ENCODE measurements around the gene MACROD1.

DNA sequence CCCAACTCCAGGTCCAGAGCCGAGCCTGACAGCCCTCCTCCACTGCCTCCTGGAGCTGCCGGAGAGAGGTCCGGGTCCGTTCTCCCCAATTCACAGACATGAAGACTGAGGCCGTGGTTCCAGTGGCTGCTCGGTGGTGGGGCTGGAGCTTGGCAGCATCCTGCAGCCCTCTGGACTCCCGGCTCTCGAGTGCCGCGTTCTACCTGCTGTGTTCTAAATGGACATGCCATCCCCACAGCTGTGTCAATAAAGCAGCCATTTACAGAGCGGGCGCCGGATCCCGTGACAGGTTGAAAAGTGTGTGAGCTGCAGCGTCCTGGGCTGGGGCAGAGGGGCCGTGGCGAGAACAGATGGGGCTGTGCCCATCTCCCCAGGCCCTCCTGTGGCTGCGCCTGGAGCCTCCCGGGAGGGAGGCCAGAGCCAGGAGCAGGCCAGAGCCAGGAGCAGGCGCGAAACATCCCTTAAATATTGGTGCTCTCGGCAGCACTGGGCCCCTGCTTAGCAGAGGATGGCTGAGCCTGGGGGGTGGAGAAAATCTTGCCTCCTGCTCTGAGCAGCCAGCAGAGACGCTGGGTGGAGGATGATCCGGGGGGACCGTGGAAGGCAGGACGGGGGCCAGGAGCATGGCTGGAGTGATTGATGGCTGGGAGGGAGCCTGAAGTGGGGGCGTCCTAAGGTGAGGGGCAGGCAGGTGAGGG lies 84.0 kb downstream of the MACROD1 start:
- no peak for TF ChIP-seq SNAI1 (CRISPR knock-in tag; IDR thresholded peaks at IDR 0.05; ENCODE audit: borderline replicate concordance)
- no peak for TF ChIP-seq ZSCAN20 (CRISPR knock-in tag; IDR thresholded peaks at IDR 0.05; ENCODE audit: borderline replicate concordance)
- no peak for TF ChIP-seq POLR2AphosphoS5 (IDR thresholded peaks at IDR 0.05; ENCODE audit: low read depth, low read length)
- TF ChIP-seq, protein P1, sequence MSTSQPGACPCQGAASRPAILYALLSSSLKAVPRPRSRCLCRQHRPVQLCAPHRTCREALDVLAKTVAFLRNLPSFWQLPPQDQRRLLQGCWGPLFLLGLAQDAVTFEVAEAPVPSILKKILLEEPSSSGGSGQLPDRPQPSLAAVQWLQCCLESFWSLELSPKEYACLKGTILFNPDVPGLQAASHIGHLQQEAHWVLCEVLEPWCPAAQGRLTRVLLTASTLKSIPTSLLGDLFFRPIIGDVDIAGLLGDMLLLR (CRISPR knock-in tag; IDR thresholded peaks at IDR 0.05): no peak
- TF ChIP-seq POLR2A (IDR thresholded peaks at IDR 0.05; ENCODE audit: insufficient read depth in 1 of 2, low read depth in 2 of 2, low read length in 2 of 2): no peak
- TF ChIP-seq CEBPB (IDR thresholded peaks at IDR 0.05; ENCODE audit: borderline replicate concordance, low read depth, low read length): no peak
- TF ChIP-seq GATAD2A (CRISPR knock-in tag; IDR thresholded peaks at IDR 0.05): no peak
- TF ChIP-seq, protein P2, sequence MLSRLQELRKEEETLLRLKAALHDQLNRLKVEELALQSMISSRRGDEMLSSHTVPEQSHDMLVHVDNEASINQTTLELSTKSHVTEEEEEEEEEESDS (CRISPR knock-in tag; IDR thresholded peaks at IDR 0.05; ENCODE audit: borderline replicate concordance): no peak
- TF ChIP-seq CTCF (CRISPR knock-in tag; IDR thresholded peaks at IDR 0.05): no peak

All from HepG2 (cell line).